Neural crest cell (in vitro differentiated cells): ENCODE measurements around the gene TXNDC5. TPM values are rescaled to one million over a fixed set of nuclear protein-coding genes. Genes with fewer than 3 reads are reported as not detected.

ENCODE experiments used
- DNase-seq: peaks from one replicate; pipeline ENCODE4 v3.0.0; 2021; ENCODE audit warnings: low read depth, mixed read lengths, low spot score
- H3K27ac Mint-ChIP-seq: one replicate; pipeline ENCODE4 v1.8.0; 2021; ENCODE audit warnings: mild to moderate bottlenecking, mixed read lengths; ENCODE audit not compliant: unreplicated experiment
- H3K27me3 Mint-ChIP-seq: 2 replicates; pipeline ENCODE4 v1.8.0; 2021; ENCODE audit warnings: low read depth, mild to moderate bottlenecking, mixed read lengths
- H3K36me3 Mint-ChIP-seq: 2 replicates; pipeline ENCODE4 v1.8.0; 2021; ENCODE audit warnings: low read depth, mild to moderate bottlenecking, mixed read lengths
- H3K4me1 Mint-ChIP-seq: 2 replicates; pipeline ENCODE4 v1.8.0; 2021; ENCODE audit warnings: mixed read lengths
- H3K4me3 Mint-ChIP-seq: one replicate; pipeline ENCODE4 v1.8.0; 2021; ENCODE audit warnings: mild to moderate bottlenecking, mixed read lengths
- H3K9me3 Mint-ChIP-seq: 2 replicates; pipeline ENCODE4 v1.8.0; 2021; ENCODE audit warnings: mixed read lengths
- total RNA-seq: library from RNA; stranded (reverse); gene quantifications from 2 replicates; pipeline ENCODE4 v1.2.1, GENCODE V29; 2021
- TF ChIP-seq, protein P1 (sequence below): fragments of 200-600 bp; sonication (generic); conservative IDR thresholded peaks from 2 replicates; pipeline ENCODE4 v1.5.0; 2021; ENCODE audit warnings: antibody characterized with exemption, mild to moderate bottlenecking

Gene TXNDC5
- total RNA-seq, 1 donor from 2014 or later = 104 TPM

DNA sequence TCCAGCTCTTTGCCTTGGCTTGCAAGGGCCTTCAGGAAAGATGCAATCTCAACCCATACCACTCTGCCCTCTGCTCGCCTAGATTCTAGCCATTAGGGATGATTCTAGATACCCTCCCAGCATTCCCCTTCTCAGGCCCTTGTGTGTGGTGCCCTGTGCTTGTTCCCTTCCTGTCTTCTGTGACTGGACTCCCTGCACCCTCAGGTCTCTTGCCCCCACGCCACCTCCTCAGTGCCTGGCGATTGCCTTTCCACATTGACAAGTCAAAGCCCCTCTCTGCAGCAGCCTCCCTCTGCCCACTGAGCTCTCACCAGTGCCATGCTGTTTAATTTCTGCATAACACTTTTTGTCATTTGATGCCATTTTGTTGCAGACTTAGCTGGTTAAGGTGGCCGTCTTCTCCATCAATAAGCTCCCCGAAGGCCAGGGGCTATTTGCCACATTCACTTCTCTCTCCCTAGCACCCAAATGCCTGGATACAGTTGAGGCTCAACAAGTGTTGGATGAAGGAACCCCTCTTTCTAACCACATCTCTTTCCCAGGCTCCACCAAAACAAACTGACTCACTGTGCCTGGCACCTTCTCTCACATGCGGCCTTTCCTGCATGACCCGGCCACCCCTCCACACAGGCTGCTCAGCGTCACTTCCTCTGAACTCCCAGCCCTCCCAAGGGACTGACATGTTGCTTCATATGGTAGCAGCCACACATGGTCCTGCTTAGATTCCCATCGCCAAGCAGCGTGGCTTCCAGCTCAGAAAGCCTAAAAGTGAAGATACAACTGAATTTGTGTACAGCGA is 4.6 kb upstream of the TXNDC5 start:
- H3K4me3 Mint-ChIP-seq = no peak overlapping the region
- TF ChIP-seq, protein P1, sequence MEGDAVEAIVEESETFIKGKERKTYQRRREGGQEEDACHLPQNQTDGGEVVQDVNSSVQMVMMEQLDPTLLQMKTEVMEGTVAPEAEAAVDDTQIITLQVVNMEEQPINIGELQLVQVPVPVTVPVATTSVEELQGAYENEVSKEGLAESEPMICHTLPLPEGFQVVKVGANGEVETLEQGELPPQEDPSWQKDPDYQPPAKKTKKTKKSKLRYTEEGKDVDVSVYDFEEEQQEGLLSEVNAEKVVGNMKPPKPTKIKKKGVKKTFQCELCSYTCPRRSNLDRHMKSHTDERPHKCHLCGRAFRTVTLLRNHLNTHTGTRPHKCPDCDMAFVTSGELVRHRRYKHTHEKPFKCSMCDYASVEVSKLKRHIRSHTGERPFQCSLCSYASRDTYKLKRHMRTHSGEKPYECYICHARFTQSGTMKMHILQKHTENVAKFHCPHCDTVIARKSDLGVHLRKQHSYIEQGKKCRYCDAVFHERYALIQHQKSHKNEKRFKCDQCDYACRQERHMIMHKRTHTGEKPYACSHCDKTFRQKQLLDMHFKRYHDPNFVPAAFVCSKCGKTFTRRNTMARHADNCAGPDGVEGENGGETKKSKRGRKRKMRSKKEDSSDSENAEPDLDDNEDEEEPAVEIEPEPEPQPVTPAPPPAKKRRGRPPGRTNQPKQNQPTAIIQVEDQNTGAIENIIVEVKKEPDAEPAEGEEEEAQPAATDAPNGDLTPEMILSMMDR = no peak
- no peak for DNase-seq
- no peaks in the 10 kb centered on the region for H3K4me1 Mint-ChIP-seq
- H3K27ac Mint-ChIP-seq = no peak overlapping the region
- H3K9me3 Mint-ChIP-seq = no peaks in the 10 kb centered on the region
- no peaks in the 10 kb centered on the region for H3K36me3 Mint-ChIP-seq
- peaks cover 2% of the 10 kb centered on the region for H3K27me3 Mint-ChIP-seq

- no peak for DNase-seq
- H3K4me3 Mint-ChIP-seq = no peak overlapping the region
- H3K27me3 Mint-ChIP-seq = peaks cover 2% of the 10 kb centered on the region
- peaks cover 3% of the 10 kb centered on the region for H3K4me1 Mint-ChIP-seq
- TF ChIP-seq, protein P1 = no peak
- no peaks in the 10 kb centered on the region for H3K9me3 Mint-ChIP-seq
- no peaks in the 10 kb centered on the region for H3K36me3 Mint-ChIP-seq
- H3K27ac Mint-ChIP-seq = no peak overlapping the region
Observed at GRCh38 chr6:7914311-7914710, 3.7 kb upstream of the TXNDC5 start.

- no peak for DNase-seq
- TF ChIP-seq, protein P1 = no peak
- Mint-ChIP-seq H3K4me3 (no peak overlapping the region), H3K36me3 (no peaks in the 10 kb centered on the region), H3K4me1 (peaks cover 13% of the 10 kb centered on the region), H3K27me3 (peaks cover 2% of the 10 kb centered on the region), H3K27ac (no peak overlapping the region), H3K9me3 (no peaks in the 10 kb centered on the region)
Observed at GRCh38 chr6:7912736-7913517, 2.3 kb upstream of the TXNDC5 start.

- H3K4me1 Mint-ChIP-seq = peaks cover 17% of the 10 kb centered on the region
- TF ChIP-seq, protein P1 = no peak
- peaks cover 2% of the 10 kb centered on the region for H3K27me3 Mint-ChIP-seq
- no peak overlapping the region for H3K4me3 Mint-ChIP-seq
- no peak for DNase-seq
- no peak overlapping the region for H3K27ac Mint-ChIP-seq
- no peaks in the 10 kb centered on the region for H3K9me3 Mint-ChIP-seq
- no peaks in the 10 kb centered on the region for H3K36me3 Mint-ChIP-seq
Observed at GRCh38 chr6:7912024-7912423, 1.4 kb upstream of the TXNDC5 start.

- Mint-ChIP-seq H3K27me3 (peaks cover 2% of the 10 kb centered on the region), H3K27ac (no peak overlapping the region), H3K9me3 (no peaks in the 10 kb centered on the region), H3K4me1 (peaks cover 17% of the 10 kb centered on the region), H3K4me3 (no peak overlapping the region), H3K36me3 (no peaks in the 10 kb centered on the region)
- no peak for DNase-seq
- TF ChIP-seq, protein P1 = no peak
Observed at GRCh38 chr6:7911345-7911725, 747 bp upstream of the TXNDC5 start.
